ENCODE results near the gene ESRP2.

The ESRP2 gene

DNA sequence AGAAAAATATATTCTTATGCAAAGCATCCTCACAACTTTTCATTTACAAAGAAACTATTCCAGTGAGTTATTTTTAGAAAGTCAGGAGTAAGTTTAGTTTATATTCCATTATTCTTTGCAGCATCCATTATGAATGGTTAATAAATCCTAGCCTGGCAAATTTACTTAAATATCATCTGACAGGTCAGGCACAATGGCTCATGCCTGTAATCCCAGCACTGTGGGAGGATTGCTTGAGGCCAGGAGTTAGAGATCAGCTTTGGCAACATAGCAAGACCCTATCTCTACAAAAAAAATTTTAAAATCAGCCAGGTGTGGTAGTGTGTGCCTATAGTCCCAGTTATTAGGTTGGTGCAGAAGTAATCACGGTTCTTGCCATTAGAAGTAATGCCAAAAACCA is 12.9 kb downstream of the ESRP2 start:
- H3K9ac ChIP-seq (ENCODE audit: low read depth in 1 of 2, low read length in 2 of 2) = no peak overlapping the region
- no peaks in the 10 kb centered on the region for H3K27me3 ChIP-seq (ENCODE audit: control insufficient read depth in 2 of 2, insufficient read depth in 2 of 2, low read length in 2 of 2)
- peaks cover 0 to 7% of the 10 kb centered on the region in 2 donors for H3K36me3 ChIP-seq (ENCODE audit: control insufficient read depth in 2 of 2, insufficient read depth in 2 of 2, low read length in 2 of 2)
- peaks cover 11 to 15% of the 10 kb centered on the region in 2 donors for H3K4me1 ChIP-seq (ENCODE audit: control insufficient read depth in 2 of 2, insufficient read depth in 2 of 2, low read length in 2 of 2)
- H3K27ac ChIP-seq (ENCODE audit: low read depth in 2 of 2, low read length in 2 of 2) = no peak overlapping the region
- H3K4me3 ChIP-seq (ENCODE audit: low read length in 2 of 2) = no peak overlapping the region
- H3K9me3 ChIP-seq (ENCODE audit: control insufficient read depth in 2 of 2, low read length in 2 of 2) = no peaks in the 10 kb centered on the region

DNA sequence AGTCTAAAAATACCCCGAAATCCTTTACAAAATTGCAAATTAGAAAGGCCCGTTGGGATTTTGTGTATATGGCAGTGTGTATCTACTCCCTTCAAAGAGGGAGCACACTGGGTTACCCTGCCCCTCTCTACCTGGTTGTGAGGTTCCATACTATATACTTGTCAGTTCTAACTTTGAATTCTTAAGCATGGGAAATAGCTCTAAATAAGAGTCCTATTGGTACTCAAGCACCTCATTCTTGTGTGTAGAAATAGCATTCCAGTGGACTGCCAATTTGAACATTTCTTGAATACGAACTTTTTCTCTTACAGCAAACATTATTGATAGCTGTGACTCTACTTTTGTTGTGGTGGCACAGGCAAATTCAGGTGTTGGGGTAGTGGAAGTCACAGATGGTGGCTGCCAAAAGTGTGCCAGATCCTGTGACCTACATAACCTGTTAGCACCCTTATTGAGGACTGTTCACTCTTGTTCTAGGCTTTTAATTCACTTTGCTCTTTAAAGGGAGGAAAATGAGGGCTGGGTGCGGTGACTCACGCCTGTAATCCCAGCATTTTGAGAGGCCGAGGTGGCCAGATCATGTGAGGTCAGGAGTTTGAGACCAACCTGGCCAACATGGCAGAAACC is 16.1 kb downstream of the ESRP2 start:
- Histone ChIP-seq H3K4me1 (ENCODE audit: control insufficient read depth in 2 of 2, insufficient read depth in 2 of 2, low read length in 2 of 2) (no peaks in the 10 kb centered on the region), H3K36me3 (ENCODE audit: control insufficient read depth in 2 of 2, insufficient read depth in 2 of 2, low read length in 2 of 2) (peaks cover 0 to 10% of the 10 kb centered on the region in 2 donors), H3K27me3 (ENCODE audit: control insufficient read depth in 2 of 2, insufficient read depth in 2 of 2, low read length in 2 of 2) (no peaks in the 10 kb centered on the region), H3K9me3 (ENCODE audit: control insufficient read depth in 2 of 2, low read length in 2 of 2) (no peaks in the 10 kb centered on the region), H3K27ac (ENCODE audit: low read depth in 2 of 2, low read length in 2 of 2) (no peak overlapping the region), H3K9ac (ENCODE audit: low read depth in 1 of 2, low read length in 2 of 2) (no peak overlapping the region), H3K4me3 (ENCODE audit: low read length in 2 of 2) (no peak overlapping the region)

DNA sequence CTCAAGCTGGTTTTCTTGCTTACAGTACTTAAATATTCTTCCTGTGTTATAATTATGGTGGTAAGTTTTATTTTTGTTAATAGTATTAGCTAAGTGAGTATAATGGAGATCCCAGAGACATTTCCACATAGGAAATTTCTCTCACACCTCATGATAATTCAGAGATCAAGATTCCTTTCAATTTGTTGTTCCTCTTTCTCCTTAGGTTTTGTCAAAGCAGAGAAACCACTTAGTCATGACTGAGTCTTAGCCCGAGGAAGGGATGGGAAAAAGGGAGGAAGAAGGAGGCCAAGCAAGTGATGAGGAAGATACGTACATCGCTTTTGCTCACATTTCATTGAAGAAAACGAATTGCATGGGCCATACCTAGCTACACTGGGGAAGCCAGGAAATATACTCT is 18.4 kb downstream of the ESRP2 start:
- H3K4me3 ChIP-seq (ENCODE audit: low read length in 2 of 2) = no peak overlapping the region
- no peaks in the 10 kb centered on the region for H3K27me3 ChIP-seq (ENCODE audit: control insufficient read depth in 2 of 2, insufficient read depth in 2 of 2, low read length in 2 of 2)
- no peaks in the 10 kb centered on the region for H3K9me3 ChIP-seq (ENCODE audit: control insufficient read depth in 2 of 2, low read length in 2 of 2)
- H3K4me1 ChIP-seq (ENCODE audit: control insufficient read depth in 2 of 2, insufficient read depth in 2 of 2, low read length in 2 of 2) = no peaks in the 10 kb centered on the region
- H3K36me3 ChIP-seq (ENCODE audit: control insufficient read depth in 2 of 2, insufficient read depth in 2 of 2, low read length in 2 of 2) = peaks cover 0 to 10% of the 10 kb centered on the region in 2 donors
- H3K9ac ChIP-seq (ENCODE audit: low read depth in 1 of 2, low read length in 2 of 2) = no peak overlapping the region
- no peak overlapping the region for H3K27ac ChIP-seq (ENCODE audit: low read depth in 2 of 2, low read length in 2 of 2)

DNA sequence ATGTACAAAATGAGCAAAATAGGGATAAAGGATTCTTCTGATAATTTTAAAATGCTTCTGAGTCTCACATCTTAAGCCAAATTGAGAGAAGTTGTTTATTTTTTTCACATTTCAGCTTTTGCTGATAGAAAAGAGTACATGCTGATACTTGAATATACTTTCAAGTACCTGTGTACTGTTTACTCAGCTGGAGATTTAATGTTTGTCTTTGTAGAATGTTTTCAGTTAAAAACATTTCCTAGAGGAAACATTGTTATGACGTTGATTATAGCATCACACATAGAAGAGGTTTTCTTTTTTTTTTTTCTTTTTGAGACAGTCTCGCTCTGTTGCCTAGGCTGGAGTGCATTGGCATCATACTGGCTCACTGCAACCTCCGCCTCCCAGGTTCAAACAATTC is 19.7 kb downstream of the ESRP2 start:
- Histone ChIP-seq H3K27ac (ENCODE audit: low read depth in 2 of 2, low read length in 2 of 2) (no peak overlapping the region), H3K9me3 (ENCODE audit: control insufficient read depth in 2 of 2, low read length in 2 of 2) (no peaks in the 10 kb centered on the region), H3K36me3 (ENCODE audit: control insufficient read depth in 2 of 2, insufficient read depth in 2 of 2, low read length in 2 of 2) (peaks cover 0 to 7% of the 10 kb centered on the region in 2 donors), H3K9ac (ENCODE audit: low read depth in 1 of 2, low read length in 2 of 2) (no peak overlapping the region), H3K4me3 (ENCODE audit: low read length in 2 of 2) (no peak overlapping the region), H3K4me1 (ENCODE audit: control insufficient read depth in 2 of 2, insufficient read depth in 2 of 2, low read length in 2 of 2) (no peaks in the 10 kb centered on the region), H3K27me3 (ENCODE audit: control insufficient read depth in 2 of 2, insufficient read depth in 2 of 2, low read length in 2 of 2) (no peaks in the 10 kb centered on the region)

DNA sequence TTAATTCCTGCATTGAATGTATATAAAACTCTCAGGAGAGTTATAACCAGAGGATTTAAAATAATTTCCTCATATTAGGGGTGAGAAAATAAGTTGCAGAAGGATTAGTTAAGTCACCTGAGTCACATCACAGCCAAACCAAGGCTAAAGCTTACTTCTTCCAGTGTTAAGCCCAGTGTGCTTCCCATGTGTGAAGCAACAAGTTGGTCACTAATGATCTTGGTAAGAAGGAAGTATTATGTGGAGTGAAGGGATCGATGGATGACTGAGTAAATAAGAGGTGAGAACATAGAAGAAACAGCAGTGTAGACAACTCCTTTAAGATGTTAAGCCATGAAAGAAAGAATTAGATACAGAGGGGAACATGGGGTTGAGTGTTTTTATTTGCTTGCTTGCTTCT is 20.6 kb downstream of the ESRP2 start:
- Histone ChIP-seq H3K36me3 (ENCODE audit: control insufficient read depth in 2 of 2, insufficient read depth in 2 of 2, low read length in 2 of 2) (peaks cover 0 to 3% of the 10 kb centered on the region in 2 donors), H3K9ac (ENCODE audit: low read depth in 1 of 2, low read length in 2 of 2) (no peak overlapping the region), H3K27ac (ENCODE audit: low read depth in 2 of 2, low read length in 2 of 2) (no peak overlapping the region)

DNA sequence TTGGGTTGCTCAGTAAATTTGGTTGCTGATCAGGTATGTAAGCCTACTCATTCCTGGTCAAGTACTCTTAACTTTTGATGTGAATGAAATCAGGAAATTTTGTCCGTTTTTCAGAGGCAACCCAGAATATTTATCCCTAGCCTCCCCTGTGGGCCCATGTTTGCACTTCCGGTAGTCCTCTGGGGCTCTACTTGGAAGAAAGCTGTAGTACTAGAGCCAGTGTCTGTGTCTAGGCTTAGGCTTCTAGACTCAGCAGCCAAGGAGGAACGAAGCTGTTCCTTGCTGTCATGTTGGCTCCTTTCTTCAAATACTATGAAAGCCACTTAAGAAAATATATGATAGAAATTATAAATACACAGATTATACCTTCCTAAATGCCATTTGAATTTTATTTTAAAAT is 21.2 kb downstream of the ESRP2 start:
- Histone ChIP-seq H3K27me3 (ENCODE audit: control insufficient read depth in 2 of 2, insufficient read depth in 2 of 2, low read length in 2 of 2) (no peaks in the 10 kb centered on the region), H3K4me1 (ENCODE audit: control insufficient read depth in 2 of 2, insufficient read depth in 2 of 2, low read length in 2 of 2) (no peaks in the 10 kb centered on the region), H3K36me3 (ENCODE audit: control insufficient read depth in 2 of 2, insufficient read depth in 2 of 2, low read length in 2 of 2) (peaks cover 0 to 3% of the 10 kb centered on the region in 2 donors), H3K9me3 (ENCODE audit: control insufficient read depth in 2 of 2, low read length in 2 of 2) (no peaks in the 10 kb centered on the region), H3K9ac (ENCODE audit: low read depth in 1 of 2, low read length in 2 of 2) (no peak overlapping the region), H3K27ac (ENCODE audit: low read depth in 2 of 2, low read length in 2 of 2) (no peak overlapping the region), H3K4me3 (ENCODE audit: low read length in 2 of 2) (no peak overlapping the region)

More for the DNA sequence above, 20.6 kb downstream of the ESRP2 start:
- H3K4me3 ChIP-seq (ENCODE audit: low read length in 2 of 2) = no peak overlapping the region
- no peaks in the 10 kb centered on the region for H3K9me3 ChIP-seq (ENCODE audit: control insufficient read depth in 2 of 2, low read length in 2 of 2)
- H3K4me1 ChIP-seq (ENCODE audit: control insufficient read depth in 2 of 2, insufficient read depth in 2 of 2, low read length in 2 of 2) = no peaks in the 10 kb centered on the region
- no peaks in the 10 kb centered on the region for H3K27me3 ChIP-seq (ENCODE audit: control insufficient read depth in 2 of 2, insufficient read depth in 2 of 2, low read length in 2 of 2)

DNA sequence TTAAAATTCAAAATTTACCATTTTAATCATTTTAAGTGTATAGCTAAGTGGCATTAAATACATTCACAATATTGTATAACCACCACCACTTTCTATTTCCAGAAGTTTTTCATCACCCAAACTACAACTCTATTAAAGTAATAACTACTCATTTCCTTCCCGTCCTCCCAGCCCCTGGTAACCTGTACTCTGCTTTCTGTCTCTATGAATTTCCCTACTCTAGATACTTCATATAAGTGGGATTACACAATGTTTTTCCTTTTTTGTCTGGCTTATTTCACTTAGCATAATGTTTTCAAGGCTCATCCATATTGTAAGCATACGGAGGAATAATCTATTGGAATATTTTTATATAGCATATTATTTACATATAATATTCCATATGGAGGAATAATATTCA is 29.7 kb downstream of the ESRP2 start:
- Histone ChIP-seq H3K4me3 (ENCODE audit: low read length in 2 of 2) (no peak overlapping the region), H3K9me3 (ENCODE audit: control insufficient read depth in 2 of 2, low read length in 2 of 2) (no peaks in the 10 kb centered on the region), H3K27me3 (ENCODE audit: control insufficient read depth in 2 of 2, insufficient read depth in 2 of 2, low read length in 2 of 2) (no peaks in the 10 kb centered on the region), H3K9ac (ENCODE audit: low read depth in 1 of 2, low read length in 2 of 2) (no peak overlapping the region), H3K27ac (ENCODE audit: low read depth in 2 of 2, low read length in 2 of 2) (no peak overlapping the region), H3K36me3 (ENCODE audit: control insufficient read depth in 2 of 2, insufficient read depth in 2 of 2, low read length in 2 of 2) (peaks cover 0 to 2% of the 10 kb centered on the region in 2 donors), H3K4me1 (ENCODE audit: control insufficient read depth in 2 of 2, insufficient read depth in 2 of 2, low read length in 2 of 2) (no peaks in the 10 kb centered on the region)

DNA sequence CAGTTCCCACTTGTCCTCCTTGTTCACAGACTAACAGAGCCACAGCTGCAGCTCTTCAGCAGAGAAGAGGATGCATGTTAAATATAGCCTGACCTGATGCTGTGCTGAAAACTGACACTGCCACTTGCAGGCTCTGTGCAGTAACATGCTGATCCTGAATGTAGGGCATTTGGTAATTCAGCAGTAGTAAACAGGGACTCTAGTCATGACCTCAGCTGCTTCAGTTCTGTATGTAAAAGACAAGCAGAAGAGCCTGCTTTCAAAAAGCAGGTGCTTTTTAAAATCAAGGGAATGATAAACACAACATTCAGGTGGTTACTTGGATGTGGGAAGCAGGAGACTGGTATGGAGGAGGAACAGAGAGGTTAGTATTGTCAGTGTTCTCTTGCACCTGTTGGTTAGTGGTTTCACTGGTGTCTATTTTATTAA is 33.8 kb downstream of the ESRP2 start:
- Histone ChIP-seq H3K9ac (ENCODE audit: low read depth in 1 of 2, low read length in 2 of 2) (no peak overlapping the region), H3K9me3 (ENCODE audit: control insufficient read depth in 2 of 2, low read length in 2 of 2) (no peaks in the 10 kb centered on the region), H3K4me1 (ENCODE audit: control insufficient read depth in 2 of 2, insufficient read depth in 2 of 2, low read length in 2 of 2) (no peaks in the 10 kb centered on the region), H3K4me3 (ENCODE audit: low read length in 2 of 2) (no peak overlapping the region), H3K27me3 (ENCODE audit: control insufficient read depth in 2 of 2, insufficient read depth in 2 of 2, low read length in 2 of 2) (no peaks in the 10 kb centered on the region), H3K27ac (ENCODE audit: low read depth in 2 of 2, low read length in 2 of 2) (no peak overlapping the region), H3K36me3 (ENCODE audit: control insufficient read depth in 2 of 2, insufficient read depth in 2 of 2, low read length in 2 of 2) (peaks cover 0 to 2% of the 10 kb centered on the region in 2 donors)

DNA sequence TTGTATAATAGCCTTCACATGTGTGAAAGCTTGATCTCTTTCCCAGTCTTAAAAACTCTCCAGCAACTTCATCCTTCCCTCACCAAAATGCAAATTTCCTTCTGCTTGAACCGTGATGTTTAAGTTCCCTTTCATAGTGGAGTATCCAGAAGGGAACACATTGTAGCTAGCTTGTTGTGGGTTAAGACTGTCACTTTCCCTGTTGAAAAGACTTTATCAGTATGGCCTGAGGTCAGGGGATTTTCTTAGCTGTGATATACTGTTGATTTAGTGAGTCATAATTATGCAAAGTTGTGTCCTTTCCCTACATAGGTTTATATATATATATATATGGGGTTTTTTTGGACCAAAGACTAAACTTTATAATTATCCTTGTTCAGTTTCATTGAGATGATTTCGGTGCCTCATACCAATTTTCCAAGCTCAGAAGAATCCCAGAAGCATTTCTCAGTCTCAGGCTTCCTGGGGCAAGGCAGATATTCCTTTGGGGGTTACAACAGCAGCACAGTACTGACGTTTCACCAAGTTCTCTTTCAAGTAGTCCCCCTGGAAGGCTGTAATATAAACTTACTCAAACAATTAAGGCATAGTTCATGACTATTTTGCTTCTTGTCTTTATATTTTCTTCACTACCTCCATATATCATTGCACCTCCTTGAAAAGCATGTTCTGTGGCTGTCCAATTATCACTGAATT is 35.7 kb downstream of the ESRP2 start:
- Histone ChIP-seq H3K36me3 (ENCODE audit: control insufficient read depth in 2 of 2, insufficient read depth in 2 of 2, low read length in 2 of 2) (peaks cover 0 to 2% of the 10 kb centered on the region in 2 donors), H3K9ac (ENCODE audit: low read depth in 1 of 2, low read length in 2 of 2) (no peak overlapping the region), H3K9me3 (ENCODE audit: control insufficient read depth in 2 of 2, low read length in 2 of 2) (no peaks in the 10 kb centered on the region), H3K27me3 (ENCODE audit: control insufficient read depth in 2 of 2, insufficient read depth in 2 of 2, low read length in 2 of 2) (no peaks in the 10 kb centered on the region), H3K4me3 (ENCODE audit: low read length in 2 of 2) (no peak overlapping the region), H3K27ac (ENCODE audit: low read depth in 2 of 2, low read length in 2 of 2) (no peak overlapping the region), H3K4me1 (ENCODE audit: control insufficient read depth in 2 of 2, insufficient read depth in 2 of 2, low read length in 2 of 2) (no peaks in the 10 kb centered on the region)

DNA sequence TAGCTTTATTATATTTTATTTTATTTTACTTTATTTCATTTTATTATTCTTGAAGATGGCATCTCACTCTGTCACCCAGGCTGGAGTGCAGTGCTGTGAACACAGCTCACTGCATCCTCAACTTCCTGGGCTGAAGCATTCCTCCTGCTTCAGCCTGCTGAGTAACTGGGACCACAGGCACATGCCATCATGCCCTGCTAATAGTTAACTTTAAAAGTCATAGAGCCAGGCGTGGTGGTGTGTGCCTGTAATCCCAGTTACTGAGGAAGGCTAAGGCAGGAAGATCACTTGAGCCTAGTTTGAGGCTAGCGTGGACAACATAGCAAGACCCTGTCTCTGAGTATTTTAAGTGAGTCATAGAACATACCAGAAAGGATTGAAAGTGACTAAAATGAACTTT is 38.7 kb downstream of the ESRP2 start:
- Histone ChIP-seq H3K9me3 (ENCODE audit: control insufficient read depth in 2 of 2, low read length in 2 of 2) (no peaks in the 10 kb centered on the region), H3K27me3 (ENCODE audit: control insufficient read depth in 2 of 2, insufficient read depth in 2 of 2, low read length in 2 of 2) (no peaks in the 10 kb centered on the region), H3K4me1 (ENCODE audit: control insufficient read depth in 2 of 2, insufficient read depth in 2 of 2, low read length in 2 of 2) (no peaks in the 10 kb centered on the region), H3K4me3 (ENCODE audit: low read length in 2 of 2) (no peak overlapping the region), H3K36me3 (ENCODE audit: control insufficient read depth in 2 of 2, insufficient read depth in 2 of 2, low read length in 2 of 2) (peaks cover 6 to 11% of the 10 kb centered on the region in 2 donors), H3K27ac (ENCODE audit: low read depth in 2 of 2, low read length in 2 of 2) (no peak overlapping the region), H3K9ac (ENCODE audit: low read depth in 1 of 2, low read length in 2 of 2) (no peak overlapping the region)
